ENCODE measurements around the gene TNS3.
A peak's percentile ranks its signal among the peaks of the same experiment; 100 is the strongest.

Gene TNS3

GRCh38 chr7:47483604-47484273 lies 98.2 kb downstream of the TNS3 start:
- TF ChIP-seq SPI1 (IDR thresholded peaks at IDR 0.05; ENCODE audit: borderline replicate concordance, low read depth) (no peak), POLR2AphosphoS5 (IDR thresholded peaks at IDR 0.05; ENCODE audit: low read depth) (no peak), REST (IDR thresholded peaks at IDR 0.05; ENCODE audit: insufficient replicate concordance, low read depth) (no peak), CTCF (IDR thresholded peaks at IDR 0.05; ENCODE audit: insufficient read depth, low read length) (no peak), GABPA (IDR thresholded peaks at IDR 0.05; ENCODE audit: low read depth) (no peak)
- Histone ChIP-seq H3K27ac (replicated peaks) (no peak overlapping the region), H3K27me3 (ENCODE audit: insufficient read depth, poor library complexity, severe bottlenecking) (no peaks in the 10 kb centered on the region), H3K4me3 (replicated peaks; ENCODE audit: insufficient read depth, low read length) (no peak overlapping the region)
- DNase-seq (ENCODE audit: low read depth in 1 of 2, low spot score in 1 of 2), result no peak

GRCh38 chr7:47482013-47482875 lies 99.7 kb downstream of the TNS3 start:
- no peaks in the 10 kb centered on the region for H3K27me3 ChIP-seq (ENCODE audit: insufficient read depth, poor library complexity, severe bottlenecking)
- TF ChIP-seq CTCF (IDR thresholded peaks at IDR 0.05; ENCODE audit: insufficient read depth, low read length) (no peak), REST (IDR thresholded peaks at IDR 0.05; ENCODE audit: insufficient replicate concordance, low read depth) (no peak), POLR2AphosphoS5 (IDR thresholded peaks at IDR 0.05; ENCODE audit: low read depth) (no peak), SPI1 (IDR thresholded peaks at IDR 0.05; ENCODE audit: borderline replicate concordance, low read depth) (no peak), GABPA (IDR thresholded peaks at IDR 0.05; ENCODE audit: low read depth) (no peak)
- H3K4me3 ChIP-seq (replicated peaks; ENCODE audit: insufficient read depth, low read length), result no peak overlapping the region
- no peak overlapping the region for H3K27ac ChIP-seq (replicated peaks)
- DNase-seq (ENCODE audit: low read depth in 1 of 2, low spot score in 1 of 2), result peak in 1 of 2 experiments; percentile 53

- Histone ChIP-seq H3K27ac (replicated peaks) (no peak overlapping the region), H3K27me3 (ENCODE audit: insufficient read depth, poor library complexity, severe bottlenecking) (no peaks in the 10 kb centered on the region), H3K4me3 (replicated peaks; ENCODE audit: insufficient read depth, low read length) (no peak overlapping the region)
- TF ChIP-seq GABPA (IDR thresholded peaks at IDR 0.05; ENCODE audit: low read depth), result no peak
- TF ChIP-seq REST (IDR thresholded peaks at IDR 0.05; ENCODE audit: insufficient replicate concordance, low read depth), result no peak
- TF ChIP-seq SPI1 (IDR thresholded peaks at IDR 0.05; ENCODE audit: borderline replicate concordance, low read depth), result no peak
- no peak for TF ChIP-seq POLR2AphosphoS5 (IDR thresholded peaks at IDR 0.05; ENCODE audit: low read depth)
- TF ChIP-seq CTCF (IDR thresholded peaks at IDR 0.05; ENCODE audit: insufficient read depth, low read length), result no peak
- DNase-seq (ENCODE audit: low read depth in 1 of 2, low spot score in 1 of 2), result no peak
These were observed 100.3 kb downstream of the TNS3 start for GRCh38 chr7:47481541-47482012.

All from HL-60 (cell line).